Activated B cell treated with CpG ODN at 0.5 μM for 24 hours (primary cell): ENCODE results near the gene TFB2M. TPM values are rescaled to one million over a fixed set of nuclear protein-coding genes. Genes with fewer than 3 reads are reported as not detected.

Experiments
- ATAC-seq: fragments of 200-7000 bp; cut with Tn5 transposase; one replicate; pipeline ENCODE4 v1.10.0; 2021; ENCODE audit warnings: low read depth, mild to moderate bottlenecking, moderate library complexity
- CTCF ChIA-PET: fragments of 350-600 bp; sonication (Branson Sonifier 250); formaldehyde crosslinking; loops from one replicate; lab custom pipeline; 2021; ENCODE audit warnings: antibody characterized with exemption; lab: Charles Lee
- POLR2A ChIA-PET: fragments of 350-600 bp; sonication (Branson Sonifier 250); formaldehyde crosslinking; loops from one replicate; lab custom pipeline; 2021; ENCODE audit warnings: antibody characterized with exemption; lab: Charles Lee
- DNase-seq: peaks from one replicate; pipeline ENCODE4 v3.0.0; 2022
- H3K27ac Mint-ChIP-seq: one replicate; pipeline ENCODE4 v1.8.0; 2020; ENCODE audit warnings: mixed read lengths
- H3K27me3 Mint-ChIP-seq: one replicate; pipeline ENCODE4 v1.8.0; 2021; ENCODE audit warnings: mixed read lengths
- H3K36me3 Mint-ChIP-seq: one replicate; pipeline ENCODE4 v1.8.0; 2021; ENCODE audit warnings: low read depth, mixed read lengths
- H3K4me1 Mint-ChIP-seq: one replicate; pipeline ENCODE4 v1.8.0; 2021; ENCODE audit warnings: mixed read lengths
- H3K4me3 Mint-ChIP-seq: one replicate; pipeline ENCODE4 v1.8.0; 2020; ENCODE audit warnings: mild to moderate bottlenecking, mixed read lengths
- H3K9me3 Mint-ChIP-seq: one replicate; pipeline ENCODE4 v1.8.0; 2020; ENCODE audit warnings: mixed read lengths
- intact Hi-C: fragments of 100-400 bp; cut with micrococcal nuclease; formaldehyde crosslinking; loops from one replicate; pipeline ENCODE4 v1.15.1; 2024
- total RNA-seq: library from RNA; stranded (reverse); gene quantifications from 2 replicates; pipeline ENCODE4 v1.2.3, GENCODE V29; 2022
- TF ChIP-seq, protein P1 (sequence below): fragments of 200-600 bp; IDR thresholded peaks from one replicate; pipeline ENCODE4 v1.8.0; 2022; ENCODE audit warnings: antibody characterized with exemption, mild to moderate bottlenecking

Gene TFB2M, protein sequence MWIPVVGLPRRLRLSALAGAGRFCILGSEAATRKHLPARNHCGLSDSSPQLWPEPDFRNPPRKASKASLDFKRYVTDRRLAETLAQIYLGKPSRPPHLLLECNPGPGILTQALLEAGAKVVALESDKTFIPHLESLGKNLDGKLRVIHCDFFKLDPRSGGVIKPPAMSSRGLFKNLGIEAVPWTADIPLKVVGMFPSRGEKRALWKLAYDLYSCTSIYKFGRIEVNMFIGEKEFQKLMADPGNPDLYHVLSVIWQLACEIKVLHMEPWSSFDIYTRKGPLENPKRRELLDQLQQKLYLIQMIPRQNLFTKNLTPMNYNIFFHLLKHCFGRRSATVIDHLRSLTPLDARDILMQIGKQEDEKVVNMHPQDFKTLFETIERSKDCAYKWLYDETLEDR
- 15.9 and 18.3 TPM in 2 replicates for total RNA-seq

DNA sequence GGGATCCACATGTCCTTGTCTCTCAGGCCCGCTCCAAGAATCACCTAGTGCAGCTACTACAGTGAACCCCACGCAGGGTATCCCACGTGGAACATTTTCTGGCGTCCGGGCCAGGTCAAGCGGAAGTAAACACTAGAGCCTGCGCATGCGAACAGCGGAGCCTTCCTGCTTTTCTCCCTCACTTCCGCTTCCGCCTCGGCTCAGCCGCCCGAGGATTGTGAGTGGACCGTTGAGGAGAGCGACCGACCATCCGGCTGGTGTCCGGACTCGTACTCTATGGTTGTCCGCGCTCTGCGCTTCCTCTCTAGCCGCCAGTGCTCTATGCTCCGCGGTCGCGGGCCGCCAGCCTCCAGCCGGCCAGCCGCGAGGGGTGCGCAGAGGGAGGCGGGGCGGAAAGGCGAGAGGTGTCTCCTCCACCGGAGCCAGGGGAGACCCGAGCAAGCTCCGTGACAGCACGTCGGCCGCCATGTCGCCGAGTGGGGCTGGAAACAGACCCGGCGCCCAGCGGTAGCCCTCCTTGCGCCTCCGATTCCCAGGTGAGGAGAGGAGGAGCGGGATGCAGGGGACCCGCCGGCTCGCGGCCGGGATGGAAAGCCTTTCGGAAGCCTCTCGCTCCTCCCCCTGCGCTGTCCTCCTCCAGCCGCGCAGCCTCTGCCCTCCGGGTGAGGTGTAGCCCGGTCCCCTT is at the start of gene TFB2M, which contains the start of gene CNST:
TFB2M (minus strand) TSS at position 134 of the 685 bp plus-strand sequence; CDS start at position 11, 123 bp downstream.
CNST (plus strand) TSS at position 329 of the 685 bp plus-strand sequence. CDS start 25,107 bp downstream, outside the sequence.
- peak; percentile 95 for DNase-seq
- peak; percentile 89 for ATAC-seq
- peak within 1 kb of the TSS; percentile 99 for H3K4me3 Mint-ChIP-seq
- no peaks in the 10 kb centered on the region for H3K9me3 Mint-ChIP-seq
- CTCF ChIA-PET: interaction anchor here (1.0 kb wide), 1 partner anchor 123 kb away, joined by 3 read pairs; no protein-coding TSS in a partner anchor
- POLR2A ChIA-PET: interaction anchor here (0.9 to 3.9 kb wide), 8 partner anchors 14 to 1837 kb away, joined by 3 to 34 read pairs (median 3); partner anchors contain the start of genes AHCTF1 and SMYD3
- TF ChIP-seq, protein P1, sequence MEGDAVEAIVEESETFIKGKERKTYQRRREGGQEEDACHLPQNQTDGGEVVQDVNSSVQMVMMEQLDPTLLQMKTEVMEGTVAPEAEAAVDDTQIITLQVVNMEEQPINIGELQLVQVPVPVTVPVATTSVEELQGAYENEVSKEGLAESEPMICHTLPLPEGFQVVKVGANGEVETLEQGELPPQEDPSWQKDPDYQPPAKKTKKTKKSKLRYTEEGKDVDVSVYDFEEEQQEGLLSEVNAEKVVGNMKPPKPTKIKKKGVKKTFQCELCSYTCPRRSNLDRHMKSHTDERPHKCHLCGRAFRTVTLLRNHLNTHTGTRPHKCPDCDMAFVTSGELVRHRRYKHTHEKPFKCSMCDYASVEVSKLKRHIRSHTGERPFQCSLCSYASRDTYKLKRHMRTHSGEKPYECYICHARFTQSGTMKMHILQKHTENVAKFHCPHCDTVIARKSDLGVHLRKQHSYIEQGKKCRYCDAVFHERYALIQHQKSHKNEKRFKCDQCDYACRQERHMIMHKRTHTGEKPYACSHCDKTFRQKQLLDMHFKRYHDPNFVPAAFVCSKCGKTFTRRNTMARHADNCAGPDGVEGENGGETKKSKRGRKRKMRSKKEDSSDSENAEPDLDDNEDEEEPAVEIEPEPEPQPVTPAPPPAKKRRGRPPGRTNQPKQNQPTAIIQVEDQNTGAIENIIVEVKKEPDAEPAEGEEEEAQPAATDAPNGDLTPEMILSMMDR: no peak
- H3K36me3 Mint-ChIP-seq: peaks cover 30% of the 10 kb centered on the region
- H3K27ac Mint-ChIP-seq: peak within 1 kb of the TSS; percentile 97
- H3K4me1 Mint-ChIP-seq: peaks cover 60% of the 10 kb centered on the region
- H3K27me3 Mint-ChIP-seq: no peaks in the 10 kb centered on the region
- intact Hi-C loops: loop anchor here (1.0 to 10.0 kb wide), 9 partner anchors 13 to 1701 kb away; partner anchors contain the start of genes HNRNPU, SMYD3 and ZNF669

DNA sequence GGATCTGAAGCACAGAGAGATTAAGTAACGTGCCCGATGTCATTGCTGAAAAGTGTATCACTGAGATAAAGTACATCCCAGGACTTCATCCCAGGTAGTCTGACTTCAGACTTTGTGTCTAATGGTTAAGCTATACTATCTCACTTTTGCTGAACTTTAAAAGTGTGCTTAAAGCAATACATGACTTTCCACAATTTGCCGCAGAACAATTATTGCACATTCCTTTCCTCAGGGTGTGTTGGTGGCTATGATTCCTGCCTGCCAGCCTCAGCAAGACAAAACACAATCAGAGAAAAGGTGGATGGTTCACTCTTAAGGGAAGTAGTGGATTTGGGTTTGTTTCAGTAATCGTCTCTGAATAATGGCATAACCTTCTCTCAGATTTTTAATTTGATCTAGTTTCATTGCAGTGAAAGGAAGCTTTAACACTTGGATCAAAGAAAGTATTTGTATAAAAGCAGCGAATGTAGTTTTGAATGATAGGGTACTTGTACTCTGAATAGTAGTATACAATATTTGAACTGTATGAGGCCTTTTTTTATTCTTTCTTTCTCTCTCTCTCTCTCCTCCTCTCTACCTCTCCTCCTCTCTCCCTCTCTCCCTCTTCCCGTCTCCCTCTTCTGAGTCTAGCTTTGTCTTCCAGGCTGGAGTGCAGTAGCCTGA is 47.2 kb upstream of the TFB2M start:
- no peak for DNase-seq
- no peak for ATAC-seq
- TF ChIP-seq, protein P1: no peak
- H3K4me1 Mint-ChIP-seq: peaks cover 38% of the 10 kb centered on the region
- H3K27ac Mint-ChIP-seq: no peak overlapping the region
- intact Hi-C loops: no loop called here
- no peaks in the 10 kb centered on the region for H3K27me3 Mint-ChIP-seq
- no peak overlapping the region for H3K4me3 Mint-ChIP-seq
- no peaks in the 10 kb centered on the region for H3K9me3 Mint-ChIP-seq
- ChIA-PET POLR2A (no interaction called here), CTCF (no interaction called here)
- H3K36me3 Mint-ChIP-seq: peaks cover 34% of the 10 kb centered on the region

DNA sequence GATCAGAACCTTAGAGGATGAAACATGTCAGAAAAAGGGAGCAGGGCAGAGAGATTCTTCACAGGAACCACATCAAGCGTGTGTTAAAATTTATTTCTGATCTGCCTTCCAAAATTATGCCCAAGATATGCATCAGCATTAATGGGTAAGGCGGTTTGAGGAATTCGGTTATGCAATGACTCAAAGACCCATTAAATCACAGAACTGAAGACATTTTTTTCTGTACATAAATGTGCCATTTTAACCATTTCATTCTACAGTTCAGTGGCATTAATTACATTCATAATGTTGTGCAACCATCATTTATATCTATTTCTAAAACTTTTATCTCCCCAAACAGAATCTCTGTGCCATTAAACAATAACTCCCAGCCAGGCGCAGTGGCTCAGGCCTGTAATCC is 43.6 kb upstream of the TFB2M start:
- H3K27ac Mint-ChIP-seq: no peak overlapping the region
- ATAC-seq: no peak
- ChIA-PET CTCF (no interaction called here), POLR2A (no interaction called here)
- no peaks in the 10 kb centered on the region for H3K27me3 Mint-ChIP-seq
- intact Hi-C loops: loop anchor here (5.0 kb wide), 1 partner anchor 1442 kb away; no protein-coding TSS in a partner anchor
- TF ChIP-seq, protein P1: no peak
- H3K4me3 Mint-ChIP-seq: no peak overlapping the region
- no peaks in the 10 kb centered on the region for H3K9me3 Mint-ChIP-seq
- DNase-seq: no peak
- H3K36me3 Mint-ChIP-seq: peaks cover 27% of the 10 kb centered on the region
- peaks cover 40% of the 10 kb centered on the region for H3K4me1 Mint-ChIP-seq

DNA sequence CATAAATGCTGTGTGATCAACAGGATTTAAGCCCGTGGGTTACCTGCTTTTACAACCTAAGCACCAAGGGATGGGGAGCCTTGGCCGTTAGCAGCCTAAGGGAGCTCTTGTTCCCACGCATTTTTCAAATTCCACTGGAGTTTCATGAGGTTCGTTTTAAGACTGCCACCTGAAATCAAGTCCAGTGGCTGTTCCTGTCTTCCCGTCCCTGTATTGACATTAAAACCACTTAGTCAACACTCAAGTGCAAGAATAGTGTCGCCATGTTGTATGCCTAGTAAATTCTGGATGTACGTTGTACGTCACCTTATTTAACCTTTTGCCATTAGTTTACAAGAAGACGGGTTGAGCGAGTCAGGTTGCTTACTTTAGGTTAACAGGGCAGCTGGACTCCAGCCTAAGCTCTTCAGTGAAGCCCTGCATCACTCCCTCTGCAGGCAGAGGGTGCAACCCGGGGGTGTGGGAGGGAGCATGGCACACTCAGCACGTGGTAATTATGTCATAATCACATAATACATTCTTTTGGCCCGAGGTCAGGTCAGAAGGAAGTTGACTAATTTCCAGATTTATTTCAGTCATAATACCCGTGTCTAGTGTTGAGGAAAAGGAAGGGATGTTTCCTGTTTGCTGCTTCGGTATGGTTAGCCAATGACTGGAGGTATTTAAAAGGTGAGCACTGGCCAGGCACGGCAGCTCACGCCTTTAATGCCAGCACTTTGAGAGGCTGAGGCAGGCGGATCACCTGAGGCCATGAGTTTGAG is 42.7 kb upstream of the TFB2M start:
- peak overlapping the region; percentile 25 for H3K27ac Mint-ChIP-seq
- CTCF ChIA-PET: no interaction called here
- H3K4me3 Mint-ChIP-seq: no peak overlapping the region

More for the DNA sequence above, 42.7 kb upstream of the TFB2M start:
- intact Hi-C loops: loop anchor here (5.0 kb wide), 1 partner anchor 1441 kb away; no protein-coding TSS in a partner anchor
- no peaks in the 10 kb centered on the region for H3K27me3 Mint-ChIP-seq
- DNase-seq: no peak
- peak; percentile 34 for ATAC-seq
- POLR2A ChIA-PET: no interaction called here
- H3K9me3 Mint-ChIP-seq: no peaks in the 10 kb centered on the region
- H3K4me1 Mint-ChIP-seq: peaks cover 40% of the 10 kb centered on the region
- H3K36me3 Mint-ChIP-seq: peaks cover 22% of the 10 kb centered on the region
- TF ChIP-seq, protein P1: no peak
